Kidney capillary endothelial cell (primary cell): ENCODE measurements around the gene PTBP1.
A peak's percentile ranks its signal among the peaks of the same experiment; 100 is the strongest.

Experiments
- DNase-seq: peaks from one replicate; pipeline ENCODE4 v3.0.0-alpha.2; 2018; ENCODE audit warnings: low spot score

Gene PTBP1

DNA sequence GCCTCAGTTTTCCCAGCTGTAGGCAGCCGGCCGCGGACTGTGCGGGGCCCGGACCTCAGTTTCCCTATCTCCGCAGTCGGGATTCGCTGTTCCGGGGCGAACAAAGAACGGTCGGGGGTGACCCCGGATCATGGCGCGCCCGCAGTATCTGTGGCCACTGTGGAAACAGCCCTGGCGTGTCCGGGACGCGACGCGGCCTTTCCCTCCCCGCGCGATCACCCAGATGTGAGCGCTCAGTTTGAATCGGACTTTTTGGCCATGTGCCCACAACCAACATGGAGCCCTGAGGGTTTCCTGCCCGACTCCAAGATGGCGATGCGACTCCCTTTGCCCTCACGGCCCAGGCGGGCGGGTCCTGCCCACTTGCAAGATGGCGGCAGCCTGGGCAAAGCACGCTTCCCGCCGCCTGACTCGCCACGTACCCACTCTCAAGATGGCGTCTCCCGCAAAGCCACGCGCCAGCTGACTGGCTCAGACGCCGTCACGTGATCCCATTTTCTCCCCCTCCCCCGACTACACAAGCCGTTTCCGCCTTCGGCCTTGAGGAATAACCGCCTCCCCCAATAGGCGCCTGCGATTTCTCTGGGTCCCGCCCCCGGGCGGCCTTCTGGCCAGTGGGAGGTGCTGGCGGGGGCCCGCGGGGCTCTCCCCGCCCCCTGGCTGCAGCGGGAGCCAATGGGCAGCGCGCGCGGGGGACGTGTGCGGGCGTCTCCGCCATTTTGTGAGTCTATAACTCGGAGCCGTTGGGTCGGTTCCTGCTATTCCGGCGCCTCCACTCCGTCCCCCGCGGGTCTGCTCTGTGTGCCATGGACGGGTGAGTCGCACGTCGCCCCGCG lies at the start of gene PTBP1:
TSS of gene PTBP1 (plus strand) at position 761 of the 836 bp plus-strand sequence. CDS start at position 807, 46 bp downstream.
- peak; percentile 100 for DNase-seq

GRCh38 chr19:748274-748598 lies 49.0 kb upstream of the PTBP1 start:
- DNase-seq, result no peak

- DNase-seq, result no peak
Measured at GRCh38 chr19:749811-750210, 47.4 kb upstream of the PTBP1 start.

GRCh38 chr19:750640-751423 lies 46.4 kb upstream of the PTBP1 start, which contains the start of gene MISP:
TSS of gene MISP (plus strand) at chr19:751112. CDS start at chr19:756947, 5,835 bp downstream.
- no peak for DNase-seq

DNA sequence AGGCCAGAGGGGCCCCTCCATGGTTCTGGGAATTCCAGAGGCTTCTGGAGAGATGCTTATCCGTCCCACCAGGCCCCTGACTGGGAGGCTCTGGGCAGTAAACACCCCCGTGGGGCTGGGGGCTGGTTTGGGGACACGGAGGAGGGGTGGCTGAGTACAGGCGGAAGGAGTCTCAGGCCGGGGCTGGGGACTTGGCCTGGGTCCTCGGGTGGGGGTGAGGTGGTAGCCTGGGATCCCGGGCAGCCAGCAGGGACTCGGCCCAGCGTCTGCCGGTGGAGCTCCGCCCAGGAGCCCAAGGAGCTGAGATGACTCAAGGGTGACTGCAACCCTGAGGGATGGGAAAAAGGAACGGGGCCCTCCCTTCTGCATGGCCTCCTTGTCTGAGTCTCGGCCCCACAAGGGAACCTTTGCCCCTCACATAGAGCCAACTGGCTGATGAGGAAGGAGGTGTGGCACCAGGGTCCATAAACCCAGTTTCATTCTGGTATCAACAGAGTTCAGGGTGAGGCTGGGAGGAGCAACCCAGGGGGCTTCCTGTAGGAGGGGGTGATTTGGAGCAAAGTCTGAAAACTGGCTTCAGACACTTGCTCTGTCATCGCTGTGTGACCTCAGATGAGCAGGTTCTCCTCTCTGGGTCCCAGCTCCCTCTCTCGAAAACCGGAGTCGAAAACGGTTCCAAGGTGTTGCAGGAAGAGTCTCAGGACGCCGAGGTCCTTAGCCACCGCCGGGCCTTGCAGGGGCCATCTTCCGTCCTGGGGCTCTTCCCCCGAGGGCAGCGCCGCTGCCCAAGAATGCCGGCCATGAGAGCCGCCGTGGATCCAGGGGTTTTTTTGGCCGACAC lies 45.5 kb upstream of the PTBP1 start:
- DNase-seq, result peak; percentile 51

- no peak for DNase-seq
Measured at GRCh38 chr19:752652-753517, 44.4 kb upstream of the PTBP1 start.

DNA sequence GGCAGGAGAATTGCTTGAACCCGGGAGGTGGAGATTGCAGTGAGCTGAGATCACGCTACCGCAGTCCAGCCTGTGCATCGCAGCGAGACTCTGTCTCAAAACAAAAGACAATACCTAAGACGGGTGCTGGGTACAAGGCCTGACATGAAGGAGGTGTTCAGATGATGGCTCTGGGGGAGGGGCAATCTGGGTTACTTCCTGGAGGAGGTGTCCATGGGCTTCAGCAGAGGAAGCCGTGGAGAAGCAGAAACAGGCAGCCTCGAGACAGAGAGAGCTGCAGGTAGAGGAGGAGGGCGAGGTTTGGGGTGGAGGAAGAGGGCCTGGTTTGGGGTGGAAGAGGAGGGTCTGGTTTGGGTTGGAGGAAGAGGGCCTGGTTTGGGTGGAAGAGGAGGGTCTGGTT lies 42.7 kb upstream of the PTBP1 start:
- no peak for DNase-seq

- DNase-seq, result no peak
Measured at GRCh38 chr19:755063-755462, 42.2 kb upstream of the PTBP1 start.

- DNase-seq, result peak; percentile 33
Measured at GRCh38 chr19:756236-756635, 41.0 kb upstream of the PTBP1 start.

- no peak for DNase-seq
Measured at GRCh38 chr19:756821-757688, 40.2 kb upstream of the PTBP1 start.

- DNase-seq, result no peak
Measured at GRCh38 chr19:757811-758668, 39.2 kb upstream of the PTBP1 start.

- no peak for DNase-seq
Measured at GRCh38 chr19:763181-763580, 34.1 kb upstream of the PTBP1 start.

DNA sequence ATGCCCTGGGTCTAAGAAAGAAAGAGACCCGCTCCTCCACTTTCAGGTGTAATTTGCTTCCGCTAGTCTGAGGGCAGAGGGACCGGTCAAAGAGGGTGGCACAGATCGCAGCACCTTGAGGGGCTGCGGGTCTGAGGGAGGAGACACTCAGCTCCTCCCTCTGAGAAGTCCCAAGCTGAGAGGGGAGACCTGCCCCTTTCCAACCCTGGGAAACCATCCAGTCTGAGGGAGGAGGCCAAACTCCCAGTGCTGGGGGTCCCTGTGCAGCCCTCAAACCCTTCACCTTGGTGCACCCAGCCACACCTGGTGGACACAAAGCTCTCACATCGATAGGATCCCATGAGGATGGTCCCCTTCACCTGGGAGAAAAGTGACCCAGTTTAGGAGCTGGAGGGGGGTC lies 33.4 kb upstream of the PTBP1 start:
- DNase-seq, result no peak

- no peak for DNase-seq
Measured at GRCh38 chr19:764301-764700, 33.0 kb upstream of the PTBP1 start.

DNA sequence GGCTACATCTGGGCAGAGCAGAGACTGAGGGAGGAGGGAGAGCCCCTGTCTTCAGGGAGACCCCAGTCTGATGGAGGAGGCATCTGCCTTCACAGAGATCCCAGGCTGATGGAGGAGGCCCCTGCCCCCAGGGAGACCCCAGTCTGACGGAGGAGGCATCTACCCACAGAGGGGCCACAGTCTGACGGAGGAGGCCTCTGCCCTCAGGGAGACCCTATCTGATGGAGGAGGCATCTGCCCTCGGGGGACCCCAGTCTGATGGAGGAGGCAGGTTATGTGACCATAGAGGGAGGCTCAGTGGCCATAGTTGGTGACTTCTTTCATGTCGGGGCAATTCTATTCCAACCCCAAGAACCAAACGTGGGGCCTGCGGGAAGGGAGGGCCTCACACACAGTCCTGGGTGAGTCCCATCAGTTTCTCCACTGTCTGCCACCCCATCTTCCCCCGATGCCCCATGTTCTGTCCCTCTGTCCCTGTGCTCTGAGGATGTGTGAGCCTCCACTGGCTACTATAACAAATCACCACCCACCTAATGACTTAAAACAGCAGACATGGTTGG lies 32.0 kb upstream of the PTBP1 start:
- no peak for DNase-seq

DNA sequence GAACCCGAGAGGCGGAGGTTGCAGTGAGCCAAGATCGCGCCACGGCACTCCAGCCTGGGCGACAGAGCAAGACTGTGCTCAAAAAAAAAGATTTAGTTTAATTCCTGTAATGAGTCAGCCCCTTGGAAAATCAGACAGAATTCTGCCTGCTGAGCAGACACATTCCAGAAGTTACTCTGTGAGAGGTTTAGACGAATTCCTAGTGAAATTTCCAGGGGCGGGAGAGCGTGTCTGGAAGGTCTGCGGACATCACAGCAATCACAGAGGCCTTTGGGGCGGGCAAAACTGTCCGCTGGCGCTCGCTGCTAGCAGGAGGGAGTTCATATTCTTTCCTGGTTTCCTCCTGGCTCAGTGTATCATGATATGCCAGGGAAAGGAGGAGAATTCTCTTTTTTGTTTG lies 28.8 kb upstream of the PTBP1 start:
- peak; percentile 23 for DNase-seq

GRCh38 chr19:769616-770015 lies 27.6 kb upstream of the PTBP1 start:
- DNase-seq, result no peak

DNA sequence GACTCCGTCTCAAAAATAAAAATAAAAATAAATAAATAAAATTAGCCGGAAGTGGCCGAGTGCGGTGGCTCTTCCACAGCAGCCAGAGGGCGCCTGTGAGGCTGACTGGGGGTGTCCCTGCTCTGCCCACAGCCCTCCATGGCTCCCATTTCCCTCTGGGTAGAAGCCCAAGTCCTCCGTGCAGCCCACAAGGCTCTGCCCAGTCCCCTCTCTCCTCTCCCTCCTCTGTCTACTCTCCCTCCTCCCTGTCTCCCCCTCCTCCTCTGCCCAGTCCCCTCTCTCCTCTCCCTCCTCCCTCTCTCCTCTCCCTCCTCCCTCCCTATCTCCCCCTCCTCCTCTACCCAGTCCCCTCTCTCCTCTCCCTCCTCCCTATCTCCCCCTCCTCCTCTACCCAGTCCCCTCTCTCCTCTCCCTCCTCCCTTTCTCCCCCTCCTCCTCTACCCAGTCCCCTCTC lies 25.9 kb upstream of the PTBP1 start:
- DNase-seq, result peak; percentile 75

DNA sequence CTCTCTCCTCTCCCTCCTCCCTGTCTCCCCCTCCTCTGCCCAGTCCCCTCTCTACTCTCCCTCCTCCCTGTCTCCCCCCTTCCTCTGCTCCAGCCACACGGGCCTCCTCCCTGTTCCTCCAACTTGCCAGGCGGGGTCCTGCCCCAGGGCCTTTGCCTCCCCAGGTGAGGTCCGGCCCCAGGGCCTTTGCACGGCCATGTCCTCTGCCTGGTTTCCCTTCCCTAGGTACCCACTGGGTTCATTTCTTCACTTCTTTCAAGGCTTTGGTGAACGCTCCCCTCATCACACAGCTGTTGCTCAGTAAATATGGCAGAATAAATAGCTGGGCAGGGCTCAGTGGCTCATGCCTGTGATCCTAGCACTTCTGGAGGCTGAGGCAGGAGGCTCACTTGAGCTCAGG lies 25.2 kb upstream of the PTBP1 start:
- no peak for DNase-seq
